ENCODE data around the gene MAGI3. TPM values are rescaled to one million over a fixed set of nuclear protein-coding genes. Genes with fewer than 3 reads are reported as not detected.

The MAGI3 gene
- total RNA-seq, 1 donor from 2014 or later, result 5.4 TPM

DNA sequence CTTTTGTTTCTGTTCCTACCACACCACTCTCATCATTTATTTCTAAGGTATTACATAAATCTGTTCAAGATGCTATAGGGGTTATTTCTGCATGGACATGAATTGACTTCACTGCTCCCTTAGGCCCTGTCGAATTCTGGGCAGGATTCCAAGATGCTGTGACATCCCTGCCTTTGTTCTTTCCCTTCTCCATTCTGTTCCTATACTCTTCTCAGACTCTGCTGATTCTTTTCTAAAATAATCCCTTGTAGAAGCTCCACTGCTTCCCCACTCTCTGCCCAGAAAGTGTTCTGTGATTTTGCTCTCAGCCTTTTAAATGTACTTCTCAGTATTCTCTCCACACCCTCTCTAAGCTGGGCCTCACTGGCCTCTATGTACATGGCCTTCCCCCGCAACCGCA is 269.8 kb downstream of the MAGI3 start:
- no peak for TF ChIP-seq CTCF (IDR thresholded peaks at IDR 0.05; ENCODE audit: borderline replicate concordance)
- Histone ChIP-seq H3K27me3 (ENCODE audit: low read depth) (no peaks in the 10 kb centered on the region), H3K27ac (replicated peaks) (no peak overlapping the region), H3K4me3 (no peak overlapping the region), H3K4me1 (peaks cover 20% of the 10 kb centered on the region), H3K9me3 (replicated peaks) (no peaks in the 10 kb centered on the region), H3K36me3 (no peaks in the 10 kb centered on the region)
- intact Hi-C loops (cut with micrococcal nuclease), result no loop called here
- DNase-seq, result no peak

DNA sequence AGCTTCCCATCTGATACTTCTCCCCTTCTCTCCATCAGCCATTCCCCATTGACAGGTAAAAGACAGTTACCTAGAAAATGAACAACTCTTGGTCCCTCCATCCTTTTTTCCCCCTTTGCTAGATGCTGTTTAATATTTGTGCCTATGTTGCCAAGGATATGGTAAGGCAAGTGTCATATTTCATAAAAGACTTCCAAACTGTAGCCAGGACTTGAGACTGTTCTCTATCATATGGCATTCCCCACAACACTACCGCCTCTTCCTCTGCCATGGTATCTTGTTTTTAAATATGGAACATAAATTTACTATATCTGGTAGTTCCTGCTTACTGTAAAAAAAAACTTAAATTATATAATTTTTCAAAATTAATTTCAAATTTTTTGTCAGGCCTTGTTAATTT is 271.8 kb downstream of the MAGI3 start:
- Histone ChIP-seq H3K4me3 (no peak overlapping the region), H3K36me3 (peaks cover 6% of the 10 kb centered on the region), H3K4me1 (peaks cover 20% of the 10 kb centered on the region), H3K9me3 (replicated peaks) (no peaks in the 10 kb centered on the region), H3K27ac (replicated peaks) (no peak overlapping the region), H3K27me3 (ENCODE audit: low read depth) (no peaks in the 10 kb centered on the region)
- no peak for DNase-seq
- TF ChIP-seq CTCF (IDR thresholded peaks at IDR 0.05; ENCODE audit: borderline replicate concordance), result no peak
- intact Hi-C loops (cut with micrococcal nuclease), result no loop called here

- intact Hi-C loops (cut with micrococcal nuclease), result no loop called here
- peaks cover 9% of the 10 kb centered on the region for H3K4me1 ChIP-seq
Measured at GRCh38 chr1:113663165-113663951, 273.0 kb downstream of the MAGI3 start.

DNA sequence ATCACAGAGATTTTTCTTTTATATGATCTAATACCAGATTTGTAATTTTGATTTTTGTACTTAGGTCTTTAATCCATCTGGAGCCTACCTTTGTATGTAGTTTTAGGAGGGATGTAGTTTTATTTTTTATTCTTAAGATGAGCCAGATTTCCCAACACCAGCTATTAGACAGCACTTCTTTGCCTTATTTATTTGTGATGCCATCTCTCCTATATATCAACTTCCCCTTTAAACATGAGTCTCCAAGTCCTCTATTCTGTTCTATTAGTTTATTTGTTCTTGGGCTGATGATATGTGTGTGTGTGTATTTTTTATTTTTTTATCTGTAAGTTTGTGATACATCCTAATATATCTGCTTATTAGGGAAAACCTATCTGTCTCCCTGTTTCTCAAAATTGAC is 274.8 kb downstream of the MAGI3 start:
- H3K4me1 ChIP-seq, result no peaks in the 10 kb centered on the region
- no peak for TF ChIP-seq CTCF (IDR thresholded peaks at IDR 0.05; ENCODE audit: borderline replicate concordance)
- no peaks in the 10 kb centered on the region for H3K9me3 ChIP-seq (replicated peaks)
- no peak for DNase-seq
- no peaks in the 10 kb centered on the region for H3K27me3 ChIP-seq (ENCODE audit: low read depth)
- H3K27ac ChIP-seq (replicated peaks), result no peak overlapping the region
- H3K4me3 ChIP-seq, result no peak overlapping the region
- intact Hi-C loops (cut with micrococcal nuclease), result no loop called here
- peaks cover 6% of the 10 kb centered on the region for H3K36me3 ChIP-seq

More at GRCh38 chr1:113663165-113663951, 273.0 kb downstream of the MAGI3 start:
- no peak for TF ChIP-seq CTCF (IDR thresholded peaks at IDR 0.05; ENCODE audit: borderline replicate concordance)
- Histone ChIP-seq H3K27ac (replicated peaks) (no peak overlapping the region), H3K9me3 (replicated peaks) (no peaks in the 10 kb centered on the region), H3K27me3 (ENCODE audit: low read depth) (no peaks in the 10 kb centered on the region), H3K36me3 (peaks cover 6% of the 10 kb centered on the region), H3K4me3 (no peak overlapping the region)
- no peak for DNase-seq

- H3K27me3 ChIP-seq (ENCODE audit: low read depth), result no peaks in the 10 kb centered on the region
- peaks cover 6% of the 10 kb centered on the region for H3K36me3 ChIP-seq
- no peaks in the 10 kb centered on the region for H3K4me1 ChIP-seq
- no peaks in the 10 kb centered on the region for H3K9me3 ChIP-seq (replicated peaks)
- DNase-seq, result no peak
- no peak for TF ChIP-seq CTCF (IDR thresholded peaks at IDR 0.05; ENCODE audit: borderline replicate concordance)
- intact Hi-C loops (cut with micrococcal nuclease), result no loop called here
- H3K4me3 ChIP-seq, result no peak overlapping the region
- H3K27ac ChIP-seq (replicated peaks), result no peak overlapping the region
Measured at GRCh38 chr1:113666126-113666525, 275.8 kb downstream of the MAGI3 start.

Measured in left ventricle myocardium inferior (tissue), 1 donor.